Astrocyte of the cerebellum (primary cell): ENCODE data around the gene TREX2.
A peak's percentile ranks its signal among the peaks of the same experiment; 100 is the strongest.

Experiments used
- DNase-seq: peaks from one replicate; pipeline ENCODE4 v3.0.0-alpha.2; 2011; ENCODE audit warnings: low read depth
- H3K4me3 ChIP-seq: 2 replicates; pipeline ENCODE4 v1.5.1; 2011; ENCODE audit warnings: mild to moderate bottlenecking, low read depth, low read length, moderate library complexity
- CTCF ChIP-seq: IDR thresholded peaks from 2 replicates; pipeline ENCODE4 v1.5.1; 2012; ENCODE audit warnings: low read length, low read depth, moderate library complexity, mild to moderate bottlenecking; ENCODE audit errors: missing control alignments
- in situ Hi-C: cut with HindIII; loops from 2 replicates; pipeline ENCODE4 v1.10.0; 2017; ENCODE audit warnings: low sequenced_read_pairs

TREX2 gene

GRCh38 chrX:153464116-153464515 lies 18.3 kb upstream of the TREX2 start:
- in situ Hi-C loops, result no loop called here
- H3K4me3 ChIP-seq, result no peak overlapping the region
- DNase-seq, result no peak
- TF ChIP-seq CTCF, result no peak

DNA sequence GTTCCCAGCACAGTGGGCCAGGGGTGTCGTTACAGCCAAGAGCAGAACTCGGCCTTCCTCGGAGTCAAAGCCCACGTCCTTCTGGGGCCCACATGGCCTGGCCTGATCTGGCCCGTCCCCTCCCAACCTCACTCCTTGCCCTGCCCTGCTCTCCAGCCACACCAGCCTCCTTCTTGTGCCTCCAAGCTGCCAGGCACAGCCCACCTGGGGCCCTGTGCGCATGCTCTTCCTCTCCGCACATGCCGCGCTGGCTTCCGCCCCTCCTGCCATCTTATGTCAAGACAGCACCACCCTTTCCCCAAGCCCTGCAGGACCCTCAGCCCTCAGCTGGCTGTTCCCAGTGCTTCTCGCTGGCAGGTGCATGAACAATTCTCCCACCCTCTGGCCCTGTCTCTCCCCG lies 17.7 kb upstream of the TREX2 start:
- no peak overlapping the region for H3K4me3 ChIP-seq
- in situ Hi-C loops, result no loop called here
- DNase-seq, result no peak
- TF ChIP-seq CTCF, result no peak

GRCh38 chrX:153463031-153463430 lies 17.2 kb upstream of the TREX2 start:
- in situ Hi-C loops, result no loop called here
- DNase-seq, result no peak
- TF ChIP-seq CTCF, result no peak
- H3K4me3 ChIP-seq, result no peak overlapping the region

- DNase-seq, result no peak
- in situ Hi-C loops, result no loop called here
- H3K4me3 ChIP-seq, result no peak overlapping the region
- TF ChIP-seq CTCF, result no peak
Observed at GRCh38 chrX:153462291-153462690, 16.4 kb upstream of the TREX2 start.

- H3K4me3 ChIP-seq, result no peak overlapping the region
- TF ChIP-seq CTCF, result peak; percentile 71
- in situ Hi-C loops, result no loop called here
- no peak for DNase-seq
Observed at GRCh38 chrX:153460826-153461225, 15.0 kb upstream of the TREX2 start.

GRCh38 chrX:153459986-153460385 lies 14.1 kb upstream of the TREX2 start:
- TF ChIP-seq CTCF, result peak; percentile 16
- in situ Hi-C loops, result no loop called here
- H3K4me3 ChIP-seq, result no peak overlapping the region
- DNase-seq, result peak; percentile 64

GRCh38 chrX:153458476-153458875 lies 12.6 kb upstream of the TREX2 start:
- H3K4me3 ChIP-seq, result no peak overlapping the region
- in situ Hi-C loops, result no loop called here
- DNase-seq, result no peak
- TF ChIP-seq CTCF, result no peak
